HCT116 (cell line): ENCODE results near the gene DCTN2. TPM values are rescaled to one million over a fixed set of nuclear protein-coding genes. Genes with fewer than 3 reads are reported as not detected.
A peak's percentile ranks its signal among the peaks of the same experiment; 100 is the strongest.

ENCODE experiments used
- ATAC-seq: fragments of 200-7000 bp; cut with Tn5 transposase; 2 replicates; pipeline ENCODE4 v1.9.1; 2020; ENCODE audit warnings: mild to moderate bottlenecking, moderate library complexity
- BruUV-seq: library from RNA; stranded (reverse); fragments of 400-500 nt; replicated peaks from 2 replicates; lab custom pipeline; 2021; lab: Mats Ljungman, UMichigan
- CTCF ChIA-PET: fragments of 300-600 bp; sonication (Branson Sonifier 250); formaldehyde crosslinking; loops from one replicate; lab custom pipeline; 2021; ENCODE audit warnings: antibody characterized with exemption; lab: Charles Lee
- POLR2A ChIA-PET: fragments of 300-600, 350-600 bp; sonication (Branson Sonifier 250); formaldehyde crosslinking; loops from one replicate; lab custom pipeline; 2021; ENCODE audit warnings: antibody characterized with exemption; lab: Charles Lee
- RAD21 ChIA-PET, 2 experiments: fragments of 300-600 bp; sonication (Branson Sonifier 250); formaldehyde crosslinking; loops; one replicate each; lab custom pipeline; 2023; ENCODE audit warnings: low total read pairs in 2 of 2; ENCODE audit not compliant: uncharacterized antibody in 2 of 2, unreplicated experiment in 2 of 2, low non-redundant PET in 1 of 2; lab: Charles Lee
- DNase-seq: peaks from one replicate; pipeline ENCODE4 v3.0.0-alpha.2; 2010; ENCODE audit warnings: low read depth, low spot score
- H2AFZ ChIP-seq: fragments of 200-600 bp; shearing (Covaris generic), sonication (generic); 2 replicates; pipeline ENCODE4 v1.6.1; 2017; ENCODE audit warnings: low read depth, mixed run types, mixed read lengths, antibody characterized with exemption, low read length; ENCODE audit not compliant: poor library complexity, severe bottlenecking
- H3K27ac ChIP-seq: 2 replicates; pipeline ENCODE4 v1.5.1; 2012; ENCODE audit warnings: low read depth, low read length
- H3K27me3 ChIP-seq: fragments of 200-600 bp; sonication (generic); 2 replicates; pipeline ENCODE4 v1.6.1; 2016; ENCODE audit warnings: mixed run types, low read length, mixed read lengths; ENCODE audit not compliant: insufficient read depth
- H3K36me3 ChIP-seq, 2 experiments: fragments of 200-500 bp in 1 of 2; fragments of 200-600 bp in 1 of 2; sonication (Bioruptor generic) in 1 of 2; sonication (generic) in 1 of 2; 2 replicates each; pipeline versions ENCODE4 v1.5.1 to v1.6.1; 2014 to 2016; ENCODE audit warnings: low read length in 2 of 2, inconsistent platforms in 1 of 2, mixed read lengths in 1 of 2, mixed run types in 1 of 2; ENCODE audit not compliant: insufficient read depth in 2 of 2, control insufficient read depth in 1 of 2
- H3K4me1 ChIP-seq, 2 experiments: fragments of 200-600 bp in 1 of 2; sonication (generic) in 1 of 2; 2 replicates each; pipeline versions ENCODE4 v1.5.1 to v1.6.1; 2012 to 2017; ENCODE audit warnings: low read length in 2 of 2, inconsistent platforms in 1 of 2, mild to moderate bottlenecking in 1 of 2, mixed read lengths in 1 of 2, mixed run types in 1 of 2, moderate library complexity in 1 of 2; ENCODE audit not compliant: insufficient read depth in 2 of 2, control insufficient read depth in 1 of 2
- H3K4me2 ChIP-seq: fragments of 200-600 bp; sonication (generic); 2 replicates; pipeline ENCODE4 v1.6.1; 2017; ENCODE audit warnings: mixed run types, low read length, mixed read lengths
- H3K4me3 ChIP-seq, 2 experiments: fragments of 200-600 bp in 1 of 2; sonication (generic) in 1 of 2; replicated peaks in 1 of 2; 2 replicates each; pipeline ENCODE4 v1.5.1; 2011 to 2016; ENCODE audit warnings: low read length in 2 of 2, control low read depth in 1 of 2, low read depth in 1 of 2, mild to moderate bottlenecking in 1 of 2, mixed read lengths in 1 of 2, mixed run types in 1 of 2
- H3K79me2 ChIP-seq: fragments of 200-600 bp; sonication (generic); 2 replicates; pipeline ENCODE4 v1.6.1; 2017; ENCODE audit warnings: mild to moderate bottlenecking, mixed run types, low read length, moderate library complexity, mixed read lengths; ENCODE audit not compliant: insufficient read depth
- H3K9ac ChIP-seq: fragments of 200-600 bp; sonication (generic); 2 replicates; pipeline ENCODE4 v1.6.1; 2016; ENCODE audit warnings: low read length, mixed read lengths
- H3K9me2 ChIP-seq: fragments of 200-600 bp; sonication (generic), shearing (Covaris generic); 2 replicates; pipeline ENCODE4 v1.6.1; 2017; ENCODE audit warnings: mixed run types, mild to moderate bottlenecking, moderate library complexity; ENCODE audit not compliant: insufficient read depth
- H3K9me3 ChIP-seq, 2 experiments: fragments of 200-500 bp in 1 of 2; fragments of 200-600 bp in 1 of 2; sonication (Bioruptor generic) in 1 of 2; sonication (generic) in 1 of 2; 2 replicates each; pipeline ENCODE4 v1.6.1; 2014 to 2017; ENCODE audit warnings: low read length in 2 of 2, mixed read lengths in 2 of 2, inconsistent platforms in 1 of 2, low read depth in 1 of 2, mild to moderate bottlenecking in 1 of 2, mixed run types in 1 of 2, moderate library complexity in 1 of 2; ENCODE audit not compliant: control insufficient read depth in 1 of 2, insufficient read depth in 1 of 2
- H4K20me1 ChIP-seq: fragments of 200-600 bp; sonication (generic), shearing (Covaris generic); 2 replicates; pipeline ENCODE4 v1.6.1; 2017; ENCODE audit warnings: mixed run types, mild to moderate bottlenecking, moderate library complexity; ENCODE audit not compliant: insufficient read depth
- CBX3 ChIP-seq: IDR thresholded peaks from 2 replicates; pipeline ENCODE4 v1.6.1; 2012; ENCODE audit warnings: low read depth
- CEBPB ChIP-seq: IDR thresholded peaks from 2 replicates; pipeline ENCODE4 v1.6.1; 2012; ENCODE audit warnings: low read depth
- CTCF ChIP-seq, 3 experiments: fragments of 200-600 bp in 1 of 3; sonication (generic) in 1 of 3; IDR thresholded peaks in 2 of 3; conservative IDR thresholded peaks in 1 of 3; 2 replicates each; pipeline ENCODE4 v1.5.1; 2012 to 2017; ENCODE audit warnings: low read depth in 2 of 3, low read length in 2 of 3, antibody characterized with exemption in 1 of 3, borderline replicate concordance in 1 of 3, control low read depth in 1 of 3, mild to moderate bottlenecking in 1 of 3, mixed read lengths in 1 of 3, mixed run types in 1 of 3, moderate library complexity in 1 of 3; ENCODE audit not compliant: insufficient read depth in 1 of 3
- EGR1 ChIP-seq: IDR thresholded peaks from 2 replicates; pipeline ENCODE4 v1.6.1; 2012; ENCODE audit warnings: low read depth
- EZH2 ChIP-seq: fragments of 200-600 bp; sonication (generic); IDR thresholded peaks from 2 replicates; pipeline ENCODE4 v1.6.1; 2017; ENCODE audit warnings: antibody characterized with exemption, mixed run types
- EZH2phosphoT487 ChIP-seq: fragments of 200-600 bp; IDR thresholded peaks from 2 replicates; pipeline ENCODE4 v1.6.1; 2018; ENCODE audit warnings: antibody characterized with exemption, borderline replicate concordance
- FOSL1 ChIP-seq: IDR thresholded peaks from 2 replicates; pipeline ENCODE4 v1.6.1; 2012; ENCODE audit warnings: low read depth
- JUND ChIP-seq: IDR thresholded peaks from 2 replicates; pipeline ENCODE4 v1.6.1; 2012
- POLR2A ChIP-seq: IDR thresholded peaks from 2 replicates; pipeline ENCODE4 v1.7.0; 2011; ENCODE audit warnings: borderline replicate concordance; ENCODE audit not compliant: insufficient read depth, insufficient read length; ENCODE audit errors: extremely low read depth
- POLR2AphosphoS5 ChIP-seq: IDR thresholded peaks from 2 replicates; pipeline ENCODE4 v1.6.1; 2011; ENCODE audit warnings: mild to moderate bottlenecking, low read depth, low read length, moderate library complexity
- RAD21 ChIP-seq: IDR thresholded peaks from 2 replicates; pipeline ENCODE4 v1.6.1; 2012; ENCODE audit warnings: low read depth, mild to moderate bottlenecking
- REST ChIP-seq: IDR thresholded peaks from 2 replicates; pipeline ENCODE4 v1.6.1; 2012; ENCODE audit warnings: low read depth
- SP1 ChIP-seq: IDR thresholded peaks from 2 replicates; pipeline ENCODE4 v1.6.1; 2012; ENCODE audit warnings: low read depth
- SRF ChIP-seq: IDR thresholded peaks from 2 replicates; pipeline ENCODE4 v1.6.1; 2012; ENCODE audit warnings: low read depth
- TCF7L2 ChIP-seq: IDR thresholded peaks from 2 replicates; pipeline ENCODE4 v1.7.0; 2011; ENCODE audit warnings: borderline replicate concordance, inconsistent platforms; ENCODE audit not compliant: insufficient read depth, insufficient read length; ENCODE audit errors: extremely low read depth
- YY1 ChIP-seq: IDR thresholded peaks from 2 replicates; pipeline ENCODE4 v1.6.1; 2011; ENCODE audit warnings: low read length, low read depth, moderate library complexity, mild to moderate bottlenecking; ENCODE audit not compliant: insufficient replicate concordance; ENCODE audit errors: extremely low read depth
- ZFX ChIP-seq: fragments of 450-650 bp; IDR thresholded peaks from 2 replicates; pipeline ENCODE4 v1.6.1; 2017
- ZNF274 ChIP-seq: fragments of 200-500 bp; sonication (Bioruptor generic); IDR thresholded peaks from 2 replicates; pipeline ENCODE4 v1.6.1; 2014; ENCODE audit warnings: mild to moderate bottlenecking, low read depth, low read length, inconsistent platforms
- intact Hi-C: fragments of 100-400 bp; cut with micrococcal nuclease; formaldehyde crosslinking; loops from 2 replicates; pipeline ENCODE4 v1.10.0; 2022
- total RNA-seq: library from RNA; stranded (reverse); gene quantifications from one replicate; pipeline ENCODE4 v1.2.1, GENCODE V29; 2021; ENCODE audit not compliant: unreplicated experiment
- TF ChIP-seq, protein P1 (sequence below): IDR thresholded peaks from 2 replicates; pipeline ENCODE4 v1.6.1; 2011; ENCODE audit warnings: mild to moderate bottlenecking, low read length, moderate library complexity; ENCODE audit not compliant: insufficient replicate concordance; ENCODE audit errors: extremely low read depth

Gene DCTN2
- total RNA-seq, 1 experiment from 2014 or later: 95.9 TPM

GRCh38 chr12:57487597-57488401 lies 59.2 kb downstream of the DCTN2 start, which contains the start of gene MARS1:
Gene MARS1, plus strand, starts transcription at chr12:57488068. Its CDS starts 23 bp downstream, at chr12:57488091.
- no peak within 1 kb of the TSS for H2AFZ ChIP-seq
- peaks cover 17 to 32% of the 10 kb centered on the region in 2 experiments for H3K36me3 ChIP-seq
- ChIA-PET CTCF (no interaction called here), RAD21 (no interaction called here), POLR2A (interaction anchor here (0.7 to 1.3 kb wide), 2 partner anchors 29 to 44 kb away, joined by 3 to 4 read pairs; no protein-coding TSS in a partner anchor)
- peak within 1 kb of the TSS; percentile 68 for H3K27ac ChIP-seq
- peak; percentile 94 for ATAC-seq
- H3K4me3 ChIP-seq: peak within 1 kb of the TSS; percentile 97 to 100
- no peaks in the 10 kb centered on the region for H3K27me3 ChIP-seq
- intact Hi-C loops: loop anchor here (2.0 kb wide), 1 partner anchor 29 kb away; the partner anchor contains the start of gene GLI1
- H4K20me1 ChIP-seq: no peaks in the 10 kb centered on the region
- peaks cover 41% of the 10 kb centered on the region for H3K79me2 ChIP-seq
- peak within 1 kb of the TSS; percentile 86 for H3K4me2 ChIP-seq
- H3K9me3 ChIP-seq: no peaks in the 10 kb centered on the region
- no peaks in the 10 kb centered on the region for H3K9me2 ChIP-seq
- no TSS peak for BruUV-seq
- peaks cover 4 to 14% of the 10 kb centered on the region in 2 experiments; a peak in 3 of 4 replicates for H3K4me1 ChIP-seq
- peak within 1 kb of the TSS; percentile 76 for H3K9ac ChIP-seq
- peak; percentile 94 for DNase-seq
- TF ChIP-seq CEBPB (peak; percentile 63), CTCF (IDR thresholded peaks at IDR 0.05 in 2 of 3, conservative IDR thresholded peaks at IDR 0.05 in 1 of 3; ENCODE audit: borderline replicate concordance in 1 of 3, insufficient read depth in 1 of 3, low read depth in 2 of 3, low read length in 2 of 3) (peak in 2 of 3 experiments; percentile 37 to 46; a peak in 3 of 6 replicates), EGR1 (no peak), POLR2A (peak; percentile 53), FOSL1 (no peak), ZFX (no peak), SP1 (peak; percentile 25; the same call in 1 of the 2 replicates), EZH2phosphoT487 (no peak), EZH2 (no peak), CBX3 (peak; percentile 71; the same call in 1 of the 2 replicates), REST (no peak), SRF (peak; percentile 87), POLR2AphosphoS5 (peak; percentile 87), TCF7L2 (peak; percentile 68), JUND (no peak), RAD21 (peak; percentile 31; the same call in 1 of the 2 replicates), YY1 (peak; percentile 62), ZNF274 (no peak)
- TF ChIP-seq, protein P1, sequence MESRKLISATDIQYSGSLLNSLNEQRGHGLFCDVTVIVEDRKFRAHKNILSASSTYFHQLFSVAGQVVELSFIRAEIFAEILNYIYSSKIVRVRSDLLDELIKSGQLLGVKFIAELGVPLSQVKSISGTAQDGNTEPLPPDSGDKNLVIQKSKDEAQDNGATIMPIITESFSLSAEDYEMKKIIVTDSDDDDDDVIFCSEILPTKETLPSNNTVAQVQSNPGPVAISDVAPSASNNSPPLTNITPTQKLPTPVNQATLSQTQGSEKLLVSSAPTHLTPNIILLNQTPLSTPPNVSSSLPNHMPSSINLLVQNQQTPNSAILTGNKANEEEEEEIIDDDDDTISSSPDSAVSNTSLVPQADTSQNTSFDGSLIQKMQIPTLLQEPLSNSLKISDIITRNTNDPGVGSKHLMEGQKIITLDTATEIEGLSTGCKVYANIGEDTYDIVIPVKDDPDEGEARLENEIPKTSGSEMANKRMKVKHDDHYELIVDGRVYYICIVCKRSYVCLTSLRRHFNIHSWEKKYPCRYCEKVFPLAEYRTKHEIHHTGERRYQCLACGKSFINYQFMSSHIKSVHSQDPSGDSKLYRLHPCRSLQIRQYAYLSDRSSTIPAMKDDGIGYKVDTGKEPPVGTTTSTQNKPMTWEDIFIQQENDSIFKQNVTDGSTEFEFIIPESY: no peak
